ENCODE data around the gene FAM171A2. TPM values are rescaled to one million over a fixed set of nuclear protein-coding genes. Genes with fewer than 3 reads are reported as not detected.
"Not testable (repeated sequence)": the region's sequence is repeated elsewhere in the genome, so short reads cannot be mapped to it uniquely, and the experiment has no call there.

Gene FAM171A2
- total RNA-seq, 1 experiment from 2014 or later, result 3.4 TPM

- no peak for DNase-seq (ENCODE audit: low read depth)
Measured at GRCh38 chr17:44383861-44384260, 20.2 kb upstream of the FAM171A2 start.

- DNase-seq (ENCODE audit: low read depth), result no peak
Measured at GRCh38 chr17:44383363-44383762, 19.7 kb upstream of the FAM171A2 start.

GRCh38 chr17:44382917-44383316, 19.3 kb upstream of the FAM171A2 start:
- no peak for DNase-seq (ENCODE audit: low read depth)

GRCh38 chr17:44381810-44382305, 18.2 kb upstream of the FAM171A2 start:
- no peak for DNase-seq (ENCODE audit: low read depth)

- DNase-seq (ENCODE audit: low read depth), result no peak
Measured at GRCh38 chr17:44380767-44381166, 17.1 kb upstream of the FAM171A2 start.

GRCh38 chr17:44379887-44380286, 16.2 kb upstream of the FAM171A2 start:
- DNase-seq (ENCODE audit: low read depth), result no peak

GRCh38 chr17:44378171-44378705, 14.6 kb upstream of the FAM171A2 start:
- DNase-seq (ENCODE audit: low read depth), result no peak

GRCh38 chr17:44376779-44377178, 13.1 kb upstream of the FAM171A2 start:
- no peak for DNase-seq (ENCODE audit: low read depth)

GRCh38 chr17:44376124-44376523, 12.5 kb upstream of the FAM171A2 start:
- no peak for DNase-seq (ENCODE audit: low read depth)

- no peak for DNase-seq (ENCODE audit: low read depth)
Measured at GRCh38 chr17:44375196-44376017, 11.8 kb upstream of the FAM171A2 start.

- no peak for DNase-seq (ENCODE audit: low read depth)
Measured at GRCh38 chr17:44374306-44375195, 10.9 kb upstream of the FAM171A2 start.

GRCh38 chr17:44372036-44372435, 8.4 kb upstream of the FAM171A2 start:
- DNase-seq (ENCODE audit: low read depth), result no peak

- not testable (repeated sequence) for DNase-seq (ENCODE audit: low read depth)
Measured at GRCh38 chr17:44369414-44370023, 5.9 kb upstream of the FAM171A2 start.

GRCh38 chr17:44368391-44369243, 5.0 kb upstream of the FAM171A2 start:
- not testable (repeated sequence) for DNase-seq (ENCODE audit: low read depth)

GRCh38 chr17:44367231-44367979, 3.8 kb upstream of the FAM171A2 start:
- no peak for DNase-seq (ENCODE audit: low read depth)

GRCh38 chr17:44365051-44365450, 1.4 kb upstream of the FAM171A2 start:
- not testable (repeated sequence) for DNase-seq (ENCODE audit: low read depth)

- no peak for DNase-seq (ENCODE audit: low read depth)
Measured at GRCh38 chr17:44362949-44363612, 572 bp downstream of the FAM171A2 start.

- DNase-seq (ENCODE audit: low read depth), result no peak
Measured at GRCh38 chr17:44362459-44362948, 1.1 kb downstream of the FAM171A2 start.
